Lower leg skin (tissue), 3 donors: Measurements from ENCODE around the gene INSYN2B.

Source experiments
- POLR2A ChIP-seq, 2 donors: fragments of 450-650 bp; IDR thresholded peaks; one replicate each; pipeline ENCODE4 v1.6.1; 2016 to 2017; ENCODE audit warnings: antibody characterized with exemption in 2 of 2, mild to moderate bottlenecking in 1 of 2, moderate library complexity in 1 of 2
- TF ChIP-seq, protein P1 (sequence below), 3 donors: fragments of 450-650 bp; IDR thresholded peaks; one replicate each; pipeline ENCODE4 v1.5.1; 2016; ENCODE audit warnings: antibody characterized with exemption in 3 of 3, mild to moderate bottlenecking in 3 of 3, moderate library complexity in 2 of 3

DNA sequence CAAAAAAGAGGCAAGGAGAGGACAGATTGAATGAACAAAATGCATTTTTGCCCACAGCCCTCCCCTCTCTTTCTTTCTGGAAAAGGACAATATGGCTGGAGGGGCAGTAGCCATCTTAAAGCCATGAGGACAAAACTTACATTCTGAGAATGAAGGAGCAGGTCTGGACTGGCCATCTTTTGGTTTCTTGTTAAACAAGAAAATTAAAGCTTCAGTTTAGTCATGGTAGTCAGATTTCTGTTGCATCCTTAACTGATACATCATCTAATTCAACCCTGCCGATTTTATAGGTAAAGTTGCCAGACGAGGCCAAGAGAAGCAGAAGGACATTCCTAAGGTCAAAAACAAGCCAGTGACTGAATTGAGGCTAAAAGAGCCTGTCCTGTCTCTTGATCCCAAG lies 31.5 kb upstream of the INSYN2B start:
- no peak for TF ChIP-seq POLR2A (IDR thresholded peaks at IDR 0.05)
- TF ChIP-seq, protein P1, sequence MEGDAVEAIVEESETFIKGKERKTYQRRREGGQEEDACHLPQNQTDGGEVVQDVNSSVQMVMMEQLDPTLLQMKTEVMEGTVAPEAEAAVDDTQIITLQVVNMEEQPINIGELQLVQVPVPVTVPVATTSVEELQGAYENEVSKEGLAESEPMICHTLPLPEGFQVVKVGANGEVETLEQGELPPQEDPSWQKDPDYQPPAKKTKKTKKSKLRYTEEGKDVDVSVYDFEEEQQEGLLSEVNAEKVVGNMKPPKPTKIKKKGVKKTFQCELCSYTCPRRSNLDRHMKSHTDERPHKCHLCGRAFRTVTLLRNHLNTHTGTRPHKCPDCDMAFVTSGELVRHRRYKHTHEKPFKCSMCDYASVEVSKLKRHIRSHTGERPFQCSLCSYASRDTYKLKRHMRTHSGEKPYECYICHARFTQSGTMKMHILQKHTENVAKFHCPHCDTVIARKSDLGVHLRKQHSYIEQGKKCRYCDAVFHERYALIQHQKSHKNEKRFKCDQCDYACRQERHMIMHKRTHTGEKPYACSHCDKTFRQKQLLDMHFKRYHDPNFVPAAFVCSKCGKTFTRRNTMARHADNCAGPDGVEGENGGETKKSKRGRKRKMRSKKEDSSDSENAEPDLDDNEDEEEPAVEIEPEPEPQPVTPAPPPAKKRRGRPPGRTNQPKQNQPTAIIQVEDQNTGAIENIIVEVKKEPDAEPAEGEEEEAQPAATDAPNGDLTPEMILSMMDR (IDR thresholded peaks at IDR 0.05), result no peak
